A549 treated with dexamethasone at 1 μM for 4 hours (cell line): ENCODE measurements around the gene TMF1. TPM values are rescaled to one million over a fixed set of nuclear protein-coding genes. Genes with fewer than 3 reads are reported as not detected.

Experiments
- total RNA-seq: library from RNA; stranded (reverse); fragments of 200-300 nt; extraction: Qiagen RNA extraction; gene quantifications from 5 replicates; pipeline ENCODE4 v1.2.3, GENCODE V29; 2022

Gene TMF1, protein sequence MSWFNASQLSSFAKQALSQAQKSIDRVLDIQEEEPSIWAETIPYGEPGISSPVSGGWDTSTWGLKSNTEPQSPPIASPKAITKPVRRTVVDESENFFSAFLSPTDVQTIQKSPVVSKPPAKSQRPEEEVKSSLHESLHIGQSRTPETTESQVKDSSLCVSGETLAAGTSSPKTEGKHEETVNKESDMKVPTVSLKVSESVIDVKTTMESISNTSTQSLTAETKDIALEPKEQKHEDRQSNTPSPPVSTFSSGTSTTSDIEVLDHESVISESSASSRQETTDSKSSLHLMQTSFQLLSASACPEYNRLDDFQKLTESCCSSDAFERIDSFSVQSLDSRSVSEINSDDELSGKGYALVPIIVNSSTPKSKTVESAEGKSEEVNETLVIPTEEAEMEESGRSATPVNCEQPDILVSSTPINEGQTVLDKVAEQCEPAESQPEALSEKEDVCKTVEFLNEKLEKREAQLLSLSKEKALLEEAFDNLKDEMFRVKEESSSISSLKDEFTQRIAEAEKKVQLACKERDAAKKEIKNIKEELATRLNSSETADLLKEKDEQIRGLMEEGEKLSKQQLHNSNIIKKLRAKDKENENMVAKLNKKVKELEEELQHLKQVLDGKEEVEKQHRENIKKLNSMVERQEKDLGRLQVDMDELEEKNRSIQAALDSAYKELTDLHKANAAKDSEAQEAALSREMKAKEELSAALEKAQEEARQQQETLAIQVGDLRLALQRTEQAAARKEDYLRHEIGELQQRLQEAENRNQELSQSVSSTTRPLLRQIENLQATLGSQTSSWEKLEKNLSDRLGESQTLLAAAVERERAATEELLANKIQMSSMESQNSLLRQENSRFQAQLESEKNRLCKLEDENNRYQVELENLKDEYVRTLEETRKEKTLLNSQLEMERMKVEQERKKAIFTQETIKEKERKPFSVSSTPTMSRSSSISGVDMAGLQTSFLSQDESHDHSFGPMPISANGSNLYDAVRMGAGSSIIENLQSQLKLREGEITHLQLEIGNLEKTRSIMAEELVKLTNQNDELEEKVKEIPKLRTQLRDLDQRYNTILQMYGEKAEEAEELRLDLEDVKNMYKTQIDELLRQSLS
- total RNA-seq: 11.3 to 17.4 TPM (median 14.9 TPM) in 5 replicates

DNA sequence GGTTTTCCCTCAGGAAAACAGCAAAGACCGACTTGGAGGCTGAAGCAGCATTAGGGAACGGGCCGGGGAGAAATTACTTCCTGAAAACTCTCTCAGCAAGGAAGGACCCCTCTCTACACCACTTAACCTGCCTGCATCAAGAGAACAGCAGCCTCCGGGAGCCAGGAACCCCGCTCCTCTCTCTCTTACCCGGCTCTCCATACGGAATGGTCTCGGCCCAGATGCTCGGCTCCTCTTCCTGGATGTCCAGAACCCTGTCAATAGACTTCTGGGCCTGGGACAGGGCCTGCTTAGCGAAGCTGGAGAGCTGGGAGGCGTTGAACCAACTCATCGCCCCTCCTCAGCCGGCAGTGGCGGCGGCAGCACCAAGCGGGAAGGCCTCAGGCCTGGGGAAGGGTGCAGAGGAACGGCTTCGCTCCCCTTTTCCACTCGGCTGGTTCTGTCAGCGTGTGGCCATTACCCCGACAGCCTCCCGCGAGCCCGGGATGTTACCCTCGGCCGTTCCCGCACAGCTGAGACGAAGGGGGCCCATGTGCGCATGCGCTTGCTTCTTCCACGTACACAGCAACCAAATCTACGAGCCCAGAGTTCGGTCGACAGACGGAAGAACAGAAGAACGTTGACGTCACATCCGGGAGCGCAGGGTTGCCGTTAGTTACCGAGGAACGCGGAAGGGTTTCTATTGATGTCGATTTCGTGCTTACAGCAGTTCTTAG, at the start of gene TMF1:
TMF1 (minus strand) TSS at position 578 of the 716 bp plus-strand sequence; CDS start at position 331, 247 bp downstream.

DNA sequence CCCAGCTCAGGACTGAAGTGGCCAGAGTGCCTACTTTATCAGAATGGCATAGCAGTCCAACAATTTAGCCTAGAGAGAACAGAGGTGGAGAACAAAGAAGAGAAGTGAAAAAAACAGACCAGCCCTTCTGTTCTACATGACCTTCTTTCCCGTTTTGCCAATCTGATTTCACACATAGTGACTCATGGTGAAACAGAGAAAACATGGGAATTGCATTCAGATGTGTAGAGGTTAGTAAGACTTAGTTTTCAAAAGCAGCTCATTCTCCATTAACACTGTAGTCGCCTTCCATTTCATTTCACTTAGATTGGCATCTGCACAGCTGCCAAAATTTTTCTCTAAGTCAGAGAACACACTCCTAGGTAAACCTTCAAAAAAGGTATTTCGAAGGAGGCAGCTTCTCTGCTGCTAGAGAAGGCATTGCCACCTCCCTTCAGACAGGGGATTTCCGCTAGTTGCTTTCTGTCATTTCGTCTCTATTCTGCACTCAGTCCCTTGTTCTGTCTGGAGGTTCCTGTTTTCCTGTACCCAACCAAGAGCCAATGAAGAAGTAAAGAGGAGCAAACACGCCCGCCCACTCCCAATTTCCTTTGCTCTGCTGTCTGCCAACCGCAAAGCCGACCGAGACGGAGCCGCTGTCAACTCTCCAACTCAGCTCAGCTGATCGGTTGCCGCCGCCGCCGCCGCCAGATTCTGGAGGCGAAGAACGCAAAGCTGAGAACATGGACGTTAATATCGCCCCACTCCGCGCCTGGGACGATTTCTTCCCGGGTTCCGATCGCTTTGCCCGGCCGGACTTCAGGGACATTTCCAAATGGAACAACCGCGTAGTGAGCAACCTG, 32.4 kb upstream of the TMF1 start, which contains the start of gene ARL6IP5:
ARL6IP5 (plus strand) TSS at position 612 of the 842 bp plus-strand sequence; CDS start at position 723, 111 bp downstream.

DNA sequence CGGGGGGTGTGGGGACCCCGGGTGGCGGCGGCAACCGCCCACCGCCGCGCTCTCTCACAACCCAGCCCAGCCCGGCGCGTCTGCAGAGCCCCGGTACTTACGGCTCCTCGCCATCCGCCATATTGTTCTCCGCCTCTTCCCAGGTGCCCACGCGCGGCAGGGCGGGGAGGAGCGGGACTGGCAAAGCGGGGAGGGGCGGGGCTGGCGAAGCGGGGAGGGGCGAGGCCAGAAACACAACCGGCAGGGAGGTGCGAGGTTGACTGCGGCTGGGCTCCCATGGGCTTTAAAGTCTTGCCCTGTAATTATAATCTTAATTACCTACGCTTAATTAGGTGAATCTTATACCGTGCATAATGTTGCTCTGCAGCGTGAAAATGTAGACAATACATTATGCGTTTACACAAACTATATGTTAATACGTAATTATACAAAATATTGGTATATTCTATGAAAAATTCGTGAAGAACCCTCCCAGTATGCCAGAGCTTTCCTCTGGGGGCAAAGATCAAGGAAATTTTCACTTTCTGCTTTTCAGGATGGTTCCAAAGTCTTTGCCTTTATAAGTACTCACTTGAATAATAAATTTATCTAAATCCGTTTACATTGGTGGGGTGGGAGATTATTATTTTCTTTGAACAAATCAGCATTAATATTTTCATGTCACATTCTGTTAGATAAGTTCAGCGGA, 28.2 kb upstream of the TMF1 start, which contains the start of gene UBA3:
UBA3 (minus strand) TSS at position 133 of the 688 bp plus-strand sequence; CDS start at position 121, 12 bp downstream.

DNA sequence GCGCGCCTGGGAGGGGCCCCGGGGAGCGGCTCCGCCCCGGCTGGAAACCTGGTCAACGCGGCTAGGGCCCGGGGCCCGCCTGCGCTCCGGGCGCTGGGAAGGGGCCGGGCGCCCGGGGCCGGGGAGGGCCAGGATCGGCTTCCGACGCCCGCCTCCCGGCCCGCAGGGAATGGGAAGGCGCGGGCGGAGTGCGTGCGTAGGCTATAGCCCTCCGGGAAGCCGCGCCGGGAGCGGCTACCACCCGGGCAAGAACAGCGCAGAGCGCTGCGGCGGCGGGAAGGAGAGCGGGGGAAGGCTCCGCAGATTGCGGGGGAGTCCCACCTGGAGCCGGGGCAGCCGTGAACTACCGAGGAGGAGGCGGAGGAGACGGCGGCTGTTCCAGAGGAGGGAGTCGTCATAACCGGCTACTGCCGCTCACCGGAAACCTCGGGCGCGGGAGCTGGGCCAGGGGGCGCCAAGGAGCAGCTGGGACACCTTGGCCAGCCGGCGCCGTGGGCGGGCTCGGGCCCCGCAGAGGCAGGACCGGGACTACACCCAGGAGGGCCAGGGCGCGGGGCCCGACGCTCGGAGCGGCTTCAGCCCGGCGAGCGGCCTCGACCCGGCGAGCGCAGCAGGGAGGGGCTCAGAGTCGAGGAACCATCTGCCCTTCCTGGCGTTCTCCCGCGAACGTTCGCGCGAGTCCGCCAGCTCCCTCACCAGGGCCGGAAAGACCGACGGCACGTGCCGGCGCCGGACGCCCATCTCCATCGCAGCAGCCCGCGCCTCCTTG, 38.7 kb downstream of the TMF1 start, which contains the start of gene EOGT:
EOGT (minus strand) TSS at position 432 of the 769 bp plus-strand sequence. CDS start 3,838 bp downstream, outside the sequence.

Other genes with a start within 250 kb of the TMF1 start
- gene TAFA4, start 119.8 kb downstream of the TMF1 start, total RNA-seq: not detected in 5 replicates
- 8.5 to 12.4 TPM (median 10.6 TPM) in 5 replicates for gene EOGT, start 38.6 kb downstream of the TMF1 start, total RNA-seq
- 21.0 to 28.7 TPM (median 24.6 TPM) in 5 replicates for gene UBA3, start 28.0 kb upstream of the TMF1 start, total RNA-seq
- 76.7 to 98.6 TPM (median 80.9 TPM) in 5 replicates for gene ARL6IP5, start 32.6 kb upstream of the TMF1 start, total RNA-seq
- gene LMOD3, start 70.3 kb upstream of the TMF1 start, total RNA-seq: not detected in 5 replicates